NT2/D1 (cell line): ENCODE results near the gene C10orf71.

Experiments
- YY1 ChIP-seq: IDR thresholded peaks from 2 replicates; pipeline ENCODE4 v1.6.1; 2011; ENCODE audit not compliant: insufficient read length, insufficient read depth
- ZNF274 ChIP-seq: IDR thresholded peaks from 2 replicates; pipeline ENCODE4 v1.6.1; 2011; ENCODE audit warnings: mild to moderate bottlenecking, low read depth, low read length

DNA sequence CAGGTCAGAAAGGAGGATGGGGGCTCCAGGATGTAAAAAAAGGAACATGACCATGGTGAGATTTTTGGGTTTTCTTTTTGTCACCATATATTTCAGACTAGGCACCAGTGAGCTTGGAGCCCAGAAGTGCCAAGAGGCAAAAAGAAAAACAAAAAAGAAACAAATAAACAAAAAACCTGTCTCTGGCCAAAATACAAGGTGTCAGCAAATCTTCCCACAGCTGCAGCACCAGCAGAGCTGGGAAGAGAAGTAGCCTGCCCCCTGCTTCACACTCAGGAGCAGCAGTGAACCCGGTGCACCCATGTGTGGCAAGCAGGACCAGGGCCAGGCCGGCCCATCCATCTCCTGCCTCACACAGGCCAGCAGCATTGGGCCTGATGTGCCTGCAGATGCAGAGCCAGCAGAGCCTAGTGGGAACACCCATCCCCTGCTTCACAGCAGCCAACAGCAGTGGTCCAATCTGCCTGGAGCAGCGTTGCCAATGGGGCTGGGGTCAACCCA is 34.7 kb upstream of the C10orf71 start:
- no peak for TF ChIP-seq ZNF274
- no peak for TF ChIP-seq YY1
